Eye (tissue), 1 donor: ENCODE measurements around the gene SPP1.
A peak's percentile ranks its signal among the peaks of the same experiment; 100 is the strongest.
"Not testable (repeated sequence)": the region's sequence is repeated elsewhere in the genome, so short reads cannot be mapped to it uniquely, and the experiment has no call there.

ENCODE experiments used
- DNase-seq: peaks from one replicate; pipeline ENCODE4 v3.0.0-alpha.2; 2015

SPP1 gene

GRCh38 chr4:87975466-87975865 lies at the start of gene SPP1:
Gene SPP1 (plus strand): TSS chr4:87975714. CDS start chr4:87976896, 1,182 bp downstream.
- peak; percentile 68 for DNase-seq

- no peak for DNase-seq
Measured at GRCh38 chr4:87926554-87927098, 48.9 kb upstream of the SPP1 start.

GRCh38 chr4:87930629-87931028 lies 44.9 kb upstream of the SPP1 start:
- no peak for DNase-seq

- DNase-seq, result no peak
Measured at GRCh38 chr4:87931932-87932331, 43.6 kb upstream of the SPP1 start.

GRCh38 chr4:87932718-87933141 lies 42.8 kb upstream of the SPP1 start:
- DNase-seq, result no peak

GRCh38 chr4:87933337-87933736 lies 42.2 kb upstream of the SPP1 start:
- DNase-seq, result no peak

- DNase-seq, result no peak
Measured at GRCh38 chr4:87934157-87934704, 41.3 kb upstream of the SPP1 start.

GRCh38 chr4:87934973-87935372 lies 40.5 kb upstream of the SPP1 start:
- DNase-seq, result no peak

- not testable (repeated sequence) for DNase-seq
Measured at GRCh38 chr4:87935954-87936353, 39.6 kb upstream of the SPP1 start.

GRCh38 chr4:87937523-87937922 lies 38.0 kb upstream of the SPP1 start:
- no peak for DNase-seq

- DNase-seq, result no peak
Measured at GRCh38 chr4:87938746-87939145, 36.8 kb upstream of the SPP1 start.

GRCh38 chr4:87939978-87940690 lies 35.4 kb upstream of the SPP1 start:
- DNase-seq, result peak; percentile 22

GRCh38 chr4:87940809-87941208 lies 34.7 kb upstream of the SPP1 start:
- not testable (repeated sequence) for DNase-seq

- no peak for DNase-seq
Measured at GRCh38 chr4:87941537-87942392, 33.7 kb upstream of the SPP1 start.

GRCh38 chr4:87943660-87944149 lies 31.8 kb upstream of the SPP1 start:
- DNase-seq, result no peak

- DNase-seq, result no peak
Measured at GRCh38 chr4:87944967-87945366, 30.5 kb upstream of the SPP1 start.

GRCh38 chr4:87946766-87947165 lies 28.7 kb upstream of the SPP1 start:
- no peak for DNase-seq

- DNase-seq, result no peak
Measured at GRCh38 chr4:87947381-87948160, 27.9 kb upstream of the SPP1 start.

- DNase-seq, result peak; percentile 24
Measured at GRCh38 chr4:87949961-87950360, 25.6 kb upstream of the SPP1 start.

- no peak for DNase-seq
Measured at GRCh38 chr4:87950493-87950892, 25.0 kb upstream of the SPP1 start.

- DNase-seq, result no peak
Measured at GRCh38 chr4:87950936-87951511, 24.5 kb upstream of the SPP1 start.

- DNase-seq, result no peak
Measured at GRCh38 chr4:87953826-87954225, 21.7 kb upstream of the SPP1 start.
